BLaER1 (cell line): ENCODE results near the gene SUFU.

Source experiments
- H3K27ac ChIP-seq: shearing (Covaris generic); formaldehyde crosslinking; 2 replicates; pipeline ENCODE4 v1.8.1; 2022
- H3K27me3 ChIP-seq: shearing (Covaris generic); formaldehyde crosslinking; 2 replicates; pipeline ENCODE4 v1.8.1; 2022
- H3K36me3 ChIP-seq: shearing (Covaris generic); formaldehyde crosslinking; 2 replicates; pipeline ENCODE4 v1.8.1; 2022
- H3K4me1 ChIP-seq: shearing (Covaris generic); formaldehyde crosslinking; 2 replicates; pipeline ENCODE4 v1.8.1; 2022
- H3K4me2 ChIP-seq: shearing (Covaris generic); formaldehyde crosslinking; 2 replicates; pipeline ENCODE4 v1.8.1; 2022
- H3K4me3 ChIP-seq: shearing (Covaris generic); formaldehyde crosslinking; 2 replicates; pipeline ENCODE4 v1.8.1; 2022
- H3K9ac ChIP-seq: shearing (Covaris generic); formaldehyde crosslinking; 2 replicates; pipeline ENCODE4 v1.8.1; 2022
- H3K9me3 ChIP-seq: shearing (Covaris generic); formaldehyde crosslinking; 2 replicates; pipeline ENCODE4 v1.8.1; 2022
- H4K20me1 ChIP-seq: shearing (Covaris generic); formaldehyde crosslinking; 2 replicates; pipeline ENCODE4 v1.8.1; 2022
- Cebpa-rat ChIP-seq: shearing (Covaris generic); IDR thresholded peaks from 2 replicates; pipeline ENCODE4 v1.8.1; 2022

SUFU gene

GRCh38 chr10:102501201-102502028 is 2.4 kb upstream of the SUFU start:
- Histone ChIP-seq H3K27ac (peak overlapping the region; percentile 59), H3K36me3 (peaks cover 14% of the 10 kb centered on the region), H3K9me3 (no peaks in the 10 kb centered on the region), H3K9ac (peak overlapping the region; percentile 90), H3K4me1 (peaks cover 44% of the 10 kb centered on the region), H3K4me3 (peak overlapping the region; percentile 82), H3K4me2 (peak overlapping the region; percentile 81), H4K20me1 (peaks cover 77% of the 10 kb centered on the region), H3K27me3 (no peaks in the 10 kb centered on the region)
- no peak for TF ChIP-seq Cebpa-rat

- H3K4me1 ChIP-seq, result peaks cover 49% of the 10 kb centered on the region
- no peaks in the 10 kb centered on the region for H3K9me3 ChIP-seq
- peaks cover 9% of the 10 kb centered on the region for H3K36me3 ChIP-seq
- H3K27me3 ChIP-seq, result no peaks in the 10 kb centered on the region
- H3K4me2 ChIP-seq, result peak overlapping the region; percentile 81
- H3K9ac ChIP-seq, result peak overlapping the region; percentile 90
- TF ChIP-seq Cebpa-rat, result no peak
- peaks cover 77% of the 10 kb centered on the region for H4K20me1 ChIP-seq
- H3K27ac ChIP-seq, result peak overlapping the region; percentile 82
- peak overlapping the region; percentile 82 for H3K4me3 ChIP-seq
Observed at GRCh38 chr10:102502029-102502336, 1.8 kb upstream of the SUFU start.

DNA sequence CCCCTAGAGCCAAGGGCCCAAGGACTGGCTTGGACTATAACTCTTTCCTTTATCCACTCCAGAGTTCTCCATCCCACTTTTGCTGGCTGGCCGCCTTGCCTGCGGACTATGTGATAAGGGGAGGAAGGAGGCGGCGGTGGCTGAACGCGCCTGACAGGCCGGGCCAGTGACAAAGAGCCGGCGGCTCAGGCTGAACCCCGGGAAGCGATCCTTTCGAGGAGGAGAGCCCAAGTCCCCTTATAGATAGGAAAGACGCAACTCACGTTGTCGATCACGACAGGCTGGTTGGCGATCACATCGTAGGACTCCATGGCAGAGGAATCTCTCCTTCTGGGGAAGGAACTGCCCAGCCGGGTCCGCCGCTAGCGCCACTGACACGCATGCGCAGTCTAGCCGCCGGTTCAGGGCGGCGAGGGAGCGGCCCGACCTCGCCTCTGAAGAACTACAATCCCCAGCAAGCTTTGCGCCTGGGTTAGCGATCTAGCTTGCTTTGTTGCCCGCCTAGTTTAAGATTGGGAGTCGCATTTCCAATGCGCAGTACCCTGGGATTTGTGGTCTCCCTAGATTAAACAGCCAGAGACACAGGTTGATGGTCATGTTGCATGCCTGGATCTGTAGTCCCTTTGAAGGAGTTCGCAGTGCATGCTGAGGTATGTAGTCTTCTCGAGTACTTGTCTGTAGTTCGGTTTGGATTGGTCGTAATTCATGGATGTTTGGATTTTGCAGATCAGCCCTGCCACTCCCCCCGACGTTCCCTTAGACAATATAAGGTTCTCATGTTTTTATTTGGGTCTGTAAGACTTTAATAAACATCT is 1.2 kb upstream of the SUFU start, which contains the start of gene ACTR1A:
ACTR1A (minus strand) TSS at position 376 of the 815 bp plus-strand sequence; CDS start at position 311, 65 bp downstream.
- TF ChIP-seq Cebpa-rat, result no peak
- Histone ChIP-seq H3K9ac (peak within 1 kb of the TSS; percentile 90), H3K36me3 (peaks cover 4% of the 10 kb centered on the region), H3K27ac (peak within 1 kb of the TSS; percentile 82), H3K4me2 (peak within 1 kb of the TSS; percentile 88), H3K4me3 (peak within 1 kb of the TSS; percentile 82), H3K27me3 (no peaks in the 10 kb centered on the region), H3K9me3 (no peaks in the 10 kb centered on the region), H3K4me1 (peaks cover 55% of the 10 kb centered on the region), H4K20me1 (peaks cover 77% of the 10 kb centered on the region)

DNA sequence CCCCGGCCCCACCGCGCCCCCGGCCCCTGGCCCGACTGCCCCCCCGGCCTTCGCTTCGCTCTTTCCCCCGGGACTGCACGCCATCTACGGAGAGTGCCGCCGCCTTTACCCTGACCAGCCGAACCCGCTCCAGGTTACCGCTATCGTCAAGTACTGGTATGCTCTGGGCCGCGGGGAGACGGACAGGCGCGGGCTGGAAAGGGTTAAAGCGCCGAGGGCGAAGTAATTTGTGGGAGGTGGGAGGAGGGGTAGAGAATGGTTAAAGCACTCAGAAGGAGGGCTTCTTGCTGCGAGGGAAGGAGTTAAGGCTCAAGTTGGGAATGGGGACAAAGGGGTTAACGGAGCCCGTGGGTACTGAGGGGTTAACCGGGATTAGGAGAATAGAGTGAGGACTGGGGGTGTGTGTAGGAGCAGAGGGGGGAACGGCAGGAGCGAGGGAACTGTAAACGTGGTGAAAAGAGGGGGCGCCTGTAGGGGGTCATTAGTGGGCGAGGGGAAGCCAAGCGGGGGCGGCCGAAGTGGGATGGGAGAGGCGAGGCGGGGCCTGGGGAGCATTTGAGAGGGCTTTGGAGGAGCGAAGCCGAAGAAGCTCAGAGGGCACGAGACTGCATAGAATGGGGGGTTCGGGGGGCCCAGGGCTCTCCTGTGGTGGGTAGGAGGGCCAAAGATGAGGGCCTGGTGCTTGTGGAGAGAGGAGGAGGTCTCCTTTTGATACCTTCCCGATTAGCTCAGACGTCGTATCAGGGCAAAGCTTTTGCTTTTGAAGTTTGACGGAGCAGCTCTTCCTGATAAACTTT is 605 bp downstream of the SUFU start:
- peaks cover 76% of the 10 kb centered on the region for H4K20me1 ChIP-seq
- H3K36me3 ChIP-seq, result peaks cover 9% of the 10 kb centered on the region
- H3K9ac ChIP-seq, result peak overlapping the region; percentile 83
- peak overlapping the region; percentile 82 for H3K4me3 ChIP-seq
- TF ChIP-seq Cebpa-rat, result no peak
- no peaks in the 10 kb centered on the region for H3K27me3 ChIP-seq
- no peaks in the 10 kb centered on the region for H3K9me3 ChIP-seq
- peak overlapping the region; percentile 60 for H3K27ac ChIP-seq
- H3K4me2 ChIP-seq, result peak overlapping the region; percentile 82
- peaks cover 68% of the 10 kb centered on the region for H3K4me1 ChIP-seq

GRCh38 chr10:102504976-102505300 is 1.2 kb downstream of the SUFU start:
- no peak overlapping the region; the same call in 1 of the 2 replicates for H3K27ac ChIP-seq
- peaks cover 67% of the 10 kb centered on the region for H3K4me1 ChIP-seq
- no peaks in the 10 kb centered on the region for H3K9me3 ChIP-seq
- no peaks in the 10 kb centered on the region for H3K27me3 ChIP-seq
- H3K9ac ChIP-seq, result peak overlapping the region; percentile 83
- H3K4me2 ChIP-seq, result peak overlapping the region; percentile 82
- H3K36me3 ChIP-seq, result peaks cover 14% of the 10 kb centered on the region
- peaks cover 71% of the 10 kb centered on the region for H4K20me1 ChIP-seq
- no peak for TF ChIP-seq Cebpa-rat
- H3K4me3 ChIP-seq, result peak overlapping the region; percentile 82

DNA sequence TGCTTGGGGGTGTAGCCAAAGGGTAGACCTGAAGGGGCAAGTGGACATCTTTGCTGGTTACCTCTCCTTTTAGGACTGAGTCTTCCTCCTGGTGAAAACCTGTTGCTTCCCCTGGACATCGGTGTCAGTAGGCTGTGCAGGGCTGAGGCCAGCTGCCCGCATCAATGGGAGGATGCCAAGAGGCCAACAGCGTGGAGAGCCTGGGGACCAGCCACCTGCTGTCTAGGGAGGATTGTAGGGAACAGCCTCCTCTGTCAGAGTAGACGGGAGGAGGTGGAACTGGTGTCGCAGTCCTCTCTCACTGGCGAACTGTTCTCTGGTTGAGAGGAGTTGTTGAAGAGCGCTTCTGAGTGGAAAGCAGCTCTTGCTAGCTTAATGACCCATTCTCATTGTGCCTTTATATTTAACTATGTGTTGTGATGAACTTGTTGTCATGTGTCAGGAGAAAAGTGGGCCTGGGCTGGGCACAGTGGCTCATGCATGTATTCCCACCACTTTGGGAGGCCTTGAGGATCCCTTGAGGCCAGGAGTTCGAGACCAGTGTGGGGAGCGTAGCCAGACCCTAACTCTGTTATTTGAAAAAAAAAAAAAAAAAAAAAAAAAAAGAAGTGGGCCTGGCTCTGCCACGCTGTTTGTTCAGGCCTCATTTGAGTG is 1.8 kb downstream of the SUFU start:
- Histone ChIP-seq H3K4me1 (peaks cover 67% of the 10 kb centered on the region), H3K4me3 (peak overlapping the region; percentile 82), H3K9ac (no peak overlapping the region; the same call in 1 of the 2 replicates), H3K4me2 (peak overlapping the region; percentile 82), H3K27me3 (no peaks in the 10 kb centered on the region), H3K27ac (no peak overlapping the region), H4K20me1 (peaks cover 64% of the 10 kb centered on the region), H3K9me3 (no peaks in the 10 kb centered on the region), H3K36me3 (peaks cover 21% of the 10 kb centered on the region)
- TF ChIP-seq Cebpa-rat, result no peak

DNA sequence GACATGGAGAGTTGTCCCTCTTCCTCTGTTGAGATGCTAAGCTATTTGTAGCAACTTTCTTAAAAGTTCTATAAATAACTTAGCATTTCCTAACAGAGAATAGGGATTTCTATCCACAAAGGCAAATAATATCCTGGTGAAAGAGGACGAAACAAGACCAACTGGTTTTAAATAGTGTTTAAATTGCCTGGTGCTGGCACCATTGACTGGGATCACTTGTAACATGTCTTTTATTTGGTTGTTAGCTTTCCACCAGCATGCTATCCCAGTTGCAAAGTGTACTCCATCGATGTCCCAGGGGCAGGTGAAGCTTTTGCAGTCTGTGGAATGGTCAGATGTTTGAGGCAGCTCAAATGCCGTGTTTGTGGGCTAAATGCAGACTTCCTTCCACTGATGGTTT is 3.7 kb downstream of the SUFU start:
- H3K4me2 ChIP-seq, result peak overlapping the region; percentile 68
- peaks cover 34% of the 10 kb centered on the region for H3K36me3 ChIP-seq
- H3K4me1 ChIP-seq, result peaks cover 77% of the 10 kb centered on the region
- peaks cover 69% of the 10 kb centered on the region for H4K20me1 ChIP-seq
- no peak for TF ChIP-seq Cebpa-rat
- H3K27ac ChIP-seq, result no peak overlapping the region
- no peak overlapping the region for H3K4me3 ChIP-seq
- no peaks in the 10 kb centered on the region for H3K27me3 ChIP-seq
- no peaks in the 10 kb centered on the region for H3K9me3 ChIP-seq
- H3K9ac ChIP-seq, result no peak overlapping the region

DNA sequence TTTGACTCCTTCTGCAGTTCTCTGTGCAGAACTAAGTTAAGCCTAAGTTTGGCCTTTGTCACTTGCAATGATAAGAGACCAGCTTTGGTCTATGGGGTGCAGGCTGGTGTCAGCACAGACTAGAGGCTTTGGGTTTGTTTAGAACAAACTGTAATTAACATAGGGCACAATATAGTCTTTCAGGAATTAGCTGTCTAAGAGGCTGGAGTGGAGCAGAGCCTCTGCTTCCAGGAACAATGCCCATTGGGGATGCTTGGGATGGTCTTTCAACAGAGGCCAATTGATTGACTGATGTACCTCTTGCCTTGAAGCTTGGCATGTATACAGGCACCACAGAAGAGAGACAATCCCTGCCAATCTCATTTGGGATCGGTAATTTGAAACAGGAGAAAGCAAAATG is 4.7 kb downstream of the SUFU start:
- peaks cover 75% of the 10 kb centered on the region for H3K4me1 ChIP-seq
- no peak overlapping the region for H3K4me3 ChIP-seq
- no peaks in the 10 kb centered on the region for H3K9me3 ChIP-seq
- peaks cover 44% of the 10 kb centered on the region for H3K36me3 ChIP-seq
- no peak overlapping the region for H3K9ac ChIP-seq
- no peaks in the 10 kb centered on the region for H3K27me3 ChIP-seq
- H3K27ac ChIP-seq, result no peak overlapping the region
- peak overlapping the region; percentile 68 for H3K4me2 ChIP-seq
- peaks cover 77% of the 10 kb centered on the region for H4K20me1 ChIP-seq
- TF ChIP-seq Cebpa-rat, result no peak

GRCh38 chr10:102509387-102509786 is 5.6 kb downstream of the SUFU start:
- no peaks in the 10 kb centered on the region for H3K27me3 ChIP-seq
- no peak overlapping the region for H3K27ac ChIP-seq
- peaks cover 75% of the 10 kb centered on the region for H3K4me1 ChIP-seq
- H3K4me2 ChIP-seq, result no peak overlapping the region
- TF ChIP-seq Cebpa-rat, result no peak
- no peak overlapping the region for H3K9ac ChIP-seq
- peaks cover 53% of the 10 kb centered on the region for H3K36me3 ChIP-seq
- no peaks in the 10 kb centered on the region for H3K9me3 ChIP-seq
- peaks cover 81% of the 10 kb centered on the region for H4K20me1 ChIP-seq
- no peak overlapping the region for H3K4me3 ChIP-seq
